HG02970 (cell line): ENCODE results near the gene COL20A1.

Source experiments
- ATAC-seq: cut with Tn5 transposase; IDR thresholded peaks from one replicate; pipeline ENCODE4 v1.9.1; 2021; ENCODE audit warnings: mild to moderate bottlenecking, moderate library complexity, moderate number of reproducible peaks; ENCODE audit not compliant: unreplicated experiment, low FRiP score

The COL20A1 gene

DNA sequence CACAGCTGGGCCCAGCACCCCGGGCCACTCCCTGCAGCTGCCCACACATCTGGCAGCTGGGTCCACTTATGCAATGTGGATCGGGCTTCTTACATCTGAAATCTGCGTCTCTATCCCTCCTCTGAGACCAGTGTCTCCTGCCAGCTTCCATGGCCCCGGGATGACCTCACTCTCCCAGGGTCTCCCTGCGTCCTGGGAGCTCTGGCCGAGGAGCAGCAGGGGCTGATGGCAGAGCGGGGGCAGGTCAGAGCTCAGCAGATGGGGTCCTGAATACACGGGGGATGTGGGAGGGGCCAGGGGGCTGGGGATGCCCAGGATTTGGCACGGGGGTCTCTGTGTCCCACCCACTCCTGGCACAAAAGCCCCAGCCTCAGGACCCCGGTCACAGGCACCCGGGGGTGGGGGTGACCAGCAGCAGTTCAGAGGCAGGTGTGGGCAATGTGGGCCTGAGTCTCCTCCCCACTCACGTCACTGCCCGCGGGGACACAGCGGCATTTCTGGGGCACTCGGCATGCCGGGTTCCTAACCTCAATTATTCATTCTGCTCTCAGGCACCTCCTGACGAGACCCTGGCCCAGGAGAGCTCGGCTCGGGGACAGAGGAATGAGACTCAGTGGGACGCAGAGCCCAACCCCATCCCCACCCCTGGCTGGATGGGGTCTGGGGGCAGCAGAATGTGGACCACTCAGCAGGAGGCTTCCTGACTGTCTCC, 51.8 kb downstream of the COL20A1 start:
- no peak for ATAC-seq

DNA sequence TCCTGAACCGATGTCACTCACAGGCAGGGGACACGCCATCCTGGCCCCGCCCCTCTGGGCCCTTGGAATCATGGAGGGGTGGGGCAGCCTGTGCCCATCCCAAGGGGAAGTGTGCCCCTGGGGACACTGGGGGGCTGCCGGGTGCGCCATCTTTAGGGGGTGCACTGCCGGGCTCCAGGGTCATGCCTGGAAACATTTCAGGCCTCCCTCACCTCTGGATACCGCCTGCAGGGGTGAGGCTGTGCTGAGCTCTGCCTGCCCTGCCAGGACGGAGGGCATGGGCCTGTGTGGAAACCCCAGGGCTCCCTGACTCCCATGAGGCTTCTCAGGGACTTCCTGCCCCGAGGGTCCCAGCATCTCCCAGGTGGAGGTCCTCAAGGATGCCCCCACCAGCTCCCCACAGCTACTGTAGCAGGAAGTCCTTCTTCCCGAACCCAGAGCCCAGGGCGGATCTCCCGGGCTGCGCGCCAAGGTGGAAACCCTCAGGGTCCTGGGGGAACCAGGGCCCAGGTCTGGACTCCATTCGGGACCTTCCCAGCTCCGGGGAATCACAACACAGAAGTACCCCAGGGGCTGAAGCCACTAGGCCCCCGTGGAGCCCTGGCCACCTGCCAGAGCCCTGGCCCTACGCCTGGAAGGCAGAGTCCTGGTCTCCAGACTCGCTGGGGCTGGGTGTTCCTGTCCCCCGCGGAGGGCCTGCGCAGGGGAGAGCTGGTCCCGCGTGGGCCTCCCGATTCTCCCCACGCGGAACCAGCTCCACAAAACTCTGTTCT, 52.5 kb downstream of the COL20A1 start:
- ATAC-seq = no peak

DNA sequence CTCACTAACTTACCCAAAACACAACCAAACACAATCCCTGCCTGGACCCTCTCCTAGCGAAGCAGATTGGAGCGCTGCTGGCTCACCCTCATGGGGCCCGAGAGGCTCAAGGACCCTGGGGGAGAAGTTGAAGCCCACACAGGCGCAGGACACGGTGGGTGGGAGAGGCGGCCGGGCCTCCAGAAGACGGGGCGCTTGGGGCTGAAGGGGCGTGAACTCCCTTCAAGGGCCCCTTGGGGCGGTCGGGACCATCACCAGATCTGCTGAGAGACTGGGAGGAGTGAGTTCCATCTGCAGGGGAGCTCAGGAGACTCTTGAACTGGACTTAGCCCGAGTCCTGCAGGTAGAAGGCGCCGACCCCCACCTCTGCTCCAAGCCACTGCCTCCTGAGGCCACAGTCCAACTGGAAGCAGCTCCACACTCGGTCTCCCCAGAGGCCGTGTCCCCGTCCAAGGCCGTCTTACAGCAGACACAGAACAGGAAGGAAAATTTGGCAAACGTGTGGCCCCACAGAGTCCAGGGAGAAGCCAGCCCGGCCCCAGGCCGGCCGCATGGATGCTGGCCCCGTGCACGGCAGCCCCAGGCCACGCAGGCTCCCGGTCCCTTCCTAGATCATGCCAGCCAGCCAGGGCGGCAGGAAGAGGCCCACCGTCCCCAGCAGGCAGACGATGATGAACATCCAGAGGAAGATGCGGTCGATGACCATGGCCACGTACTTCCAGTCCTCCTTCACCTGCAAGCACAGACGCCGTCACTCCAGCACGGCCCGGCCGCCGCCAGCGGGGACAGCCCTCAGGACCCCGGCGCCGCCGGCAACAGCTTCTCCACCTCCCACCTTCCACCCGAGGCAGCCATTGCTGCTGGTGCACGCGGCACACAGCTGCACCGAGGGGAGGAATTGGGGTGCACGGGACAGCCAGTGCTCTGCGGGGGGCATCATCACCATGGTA, 53.4 kb downstream of the COL20A1 start:
- ATAC-seq = no peak

DNA sequence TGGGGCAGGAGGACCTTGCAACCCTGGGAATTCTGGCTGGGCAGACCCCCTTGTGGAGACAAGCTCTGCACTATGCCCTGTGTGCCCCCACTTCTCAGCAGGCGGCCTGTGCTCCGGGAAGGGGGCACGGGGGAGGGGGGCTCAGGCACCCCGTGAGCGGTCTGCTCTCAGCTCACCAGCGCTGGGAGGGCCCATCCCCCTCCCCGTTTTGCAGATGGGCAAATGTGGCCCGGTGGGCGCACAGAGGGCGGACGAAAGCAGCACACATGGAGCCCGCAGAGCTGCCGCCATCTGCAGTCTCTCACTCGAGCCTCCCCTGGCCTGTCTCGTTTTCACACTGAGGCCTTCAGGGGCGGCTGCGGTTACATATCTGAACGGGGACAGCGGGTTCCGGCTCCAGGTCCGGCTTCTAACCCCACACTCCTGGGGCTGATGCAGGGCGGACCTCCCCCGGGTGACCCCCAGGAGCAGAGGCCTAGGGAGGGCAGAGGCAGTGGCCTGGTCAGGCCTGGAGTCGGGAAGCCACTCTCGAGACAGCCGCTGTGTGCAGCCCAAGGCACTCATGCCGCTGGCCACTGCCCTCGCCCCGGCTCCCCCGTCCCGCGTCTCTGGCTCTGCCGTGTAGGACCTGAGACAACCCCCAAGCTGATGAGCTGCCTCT, 54.2 kb downstream of the COL20A1 start:
- no peak for ATAC-seq

DNA sequence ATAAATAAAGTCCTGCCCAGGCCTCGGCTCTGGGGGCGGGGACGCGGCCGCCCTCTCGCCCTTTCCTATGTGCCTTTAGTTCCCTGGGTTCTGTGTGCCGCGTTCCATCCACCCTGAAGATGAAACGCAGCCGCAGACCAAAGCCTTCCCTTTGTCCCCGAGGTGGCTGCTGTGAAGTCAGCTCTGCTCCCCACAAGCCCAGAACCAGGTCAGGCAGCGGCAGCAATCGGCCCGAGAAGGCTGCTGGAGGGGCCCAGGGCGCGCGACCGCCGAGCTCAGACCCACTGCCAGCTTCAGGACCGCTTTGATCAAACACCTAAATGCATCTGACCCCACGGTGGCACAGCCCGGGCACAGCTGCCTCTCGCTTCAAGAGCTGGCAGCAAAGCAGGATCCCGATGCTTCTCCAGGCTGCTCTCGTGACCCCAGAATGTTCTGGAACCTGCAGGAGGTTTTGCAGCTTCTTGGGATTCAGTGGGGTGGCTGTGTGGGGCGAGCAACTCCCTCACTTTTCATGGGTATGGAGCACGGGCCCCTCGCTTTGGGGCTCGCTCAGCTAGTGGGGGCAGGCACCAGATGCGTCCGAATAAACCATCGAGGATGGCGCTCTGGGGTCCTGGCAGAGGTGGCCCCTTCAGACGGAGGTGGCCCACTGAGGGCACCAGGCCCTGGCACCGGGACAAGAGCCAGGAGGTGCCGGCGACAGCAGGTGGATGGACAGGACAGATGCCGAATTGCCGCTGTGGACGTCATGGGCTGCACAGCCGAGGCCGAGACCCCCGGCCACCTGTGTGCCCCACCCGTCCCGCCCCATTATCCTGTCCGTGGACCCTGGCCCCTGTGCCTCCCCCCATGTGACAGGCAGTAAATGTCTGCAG, 55.2 kb downstream of the COL20A1 start:
- ATAC-seq = no peak

DNA sequence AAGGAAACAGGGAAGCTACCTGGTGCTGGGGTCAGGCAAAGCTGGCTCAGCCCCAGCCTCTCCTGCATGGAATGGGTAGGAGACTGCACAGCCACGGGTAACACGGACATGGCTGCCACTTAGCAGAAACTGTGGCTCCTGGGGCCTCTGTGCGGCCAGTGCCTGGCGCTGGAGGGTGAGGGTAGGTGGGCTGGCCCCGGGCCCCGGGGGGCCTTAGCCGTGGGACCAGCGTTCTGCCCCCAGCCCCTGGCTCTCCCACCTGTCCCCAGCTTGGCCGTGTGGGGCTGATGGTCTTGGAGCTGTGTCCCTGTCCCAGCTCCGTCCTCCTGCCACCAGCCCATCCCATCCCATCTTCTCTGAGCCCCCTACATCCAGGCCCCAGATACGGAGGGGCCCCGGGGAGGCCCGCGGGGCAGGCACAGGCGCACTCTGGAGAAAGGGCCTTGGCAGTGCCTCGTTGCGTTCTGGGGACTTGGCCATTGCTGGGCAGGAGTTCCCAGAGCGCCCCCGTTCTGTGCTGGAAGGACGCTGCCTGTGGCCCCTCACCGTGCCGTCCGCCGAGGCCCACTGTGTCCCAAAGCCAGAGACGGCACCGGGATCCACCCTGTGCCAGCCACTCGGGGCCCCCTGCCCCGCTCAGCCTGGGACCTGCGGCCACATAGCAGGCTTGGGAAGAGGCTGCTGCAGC, 56.0 kb downstream of the COL20A1 start:
- no peak for ATAC-seq

DNA sequence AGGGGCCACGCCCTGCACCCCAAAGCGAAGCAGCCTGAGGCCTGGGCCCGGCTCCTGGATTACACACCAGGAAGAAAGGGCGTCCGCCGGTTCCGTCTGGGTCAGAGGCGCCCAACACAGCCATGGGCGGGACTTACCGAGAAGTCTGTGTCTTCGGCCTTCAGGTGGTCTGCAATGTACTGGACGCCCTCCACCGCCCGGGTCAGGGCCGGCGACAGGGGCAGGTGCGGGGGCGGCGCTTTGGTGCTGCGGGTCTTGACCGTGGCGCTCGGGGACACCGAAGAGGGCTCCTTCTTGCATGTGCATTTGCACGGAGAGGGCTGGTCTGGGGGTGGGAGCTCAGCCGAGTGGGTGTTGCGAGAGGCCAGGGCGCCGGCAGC, 56.5 kb downstream of the COL20A1 start:
- no peak for ATAC-seq

DNA sequence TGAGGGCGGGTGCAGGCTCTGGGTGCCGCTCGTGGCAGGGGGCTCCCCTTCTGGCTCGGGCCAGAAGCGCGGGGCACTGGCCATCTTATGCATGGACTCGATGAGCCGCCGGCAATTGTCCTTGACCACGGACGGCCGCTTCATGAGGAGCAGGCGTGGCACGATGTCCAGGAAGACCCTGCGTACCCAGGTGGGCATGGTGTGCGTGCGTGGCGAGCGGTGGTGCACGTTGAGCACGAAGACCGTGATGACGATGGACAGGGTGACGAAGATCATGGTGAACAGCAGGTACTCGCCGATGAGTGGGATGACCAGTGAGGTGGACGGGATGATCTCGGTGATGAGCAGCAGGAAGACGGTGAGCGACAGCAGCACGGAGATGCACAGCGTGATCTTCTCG, 57.2 kb downstream of the COL20A1 start:
- no peak for ATAC-seq

DNA sequence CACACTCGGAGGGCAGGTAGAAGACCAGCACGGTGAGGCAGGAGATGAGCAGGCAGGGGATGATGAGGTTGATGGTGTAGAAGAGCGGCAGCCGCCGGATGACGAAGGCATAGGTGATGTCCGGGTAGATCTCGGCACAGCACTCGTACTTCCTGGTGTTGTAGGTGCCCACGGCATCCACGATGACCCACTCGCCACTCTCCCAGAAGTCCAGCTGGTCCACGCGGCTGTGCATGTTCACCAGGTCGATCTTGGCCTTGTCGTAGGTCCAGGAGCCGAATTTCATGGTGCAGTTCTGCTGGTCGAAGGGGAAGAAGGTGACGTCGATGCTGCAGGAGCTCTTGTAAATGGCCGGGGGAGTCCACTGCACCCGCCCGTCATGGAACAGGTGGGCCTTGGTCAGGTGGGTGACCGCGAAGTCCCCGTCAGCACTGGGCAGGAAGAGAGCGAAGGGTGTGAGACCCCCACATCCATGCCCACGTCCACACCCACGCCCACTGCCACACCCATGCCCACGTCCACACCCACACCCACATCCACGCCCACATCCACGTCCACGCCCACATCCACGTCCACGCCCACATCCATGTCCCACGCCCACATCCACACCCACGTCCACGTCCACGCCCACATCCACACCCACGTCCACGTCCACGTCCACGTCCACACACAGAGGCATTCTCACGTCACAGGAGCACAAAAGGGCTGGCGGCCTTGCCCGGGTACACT, 57.8 kb downstream of the COL20A1 start:
- ATAC-seq = no peak

DNA sequence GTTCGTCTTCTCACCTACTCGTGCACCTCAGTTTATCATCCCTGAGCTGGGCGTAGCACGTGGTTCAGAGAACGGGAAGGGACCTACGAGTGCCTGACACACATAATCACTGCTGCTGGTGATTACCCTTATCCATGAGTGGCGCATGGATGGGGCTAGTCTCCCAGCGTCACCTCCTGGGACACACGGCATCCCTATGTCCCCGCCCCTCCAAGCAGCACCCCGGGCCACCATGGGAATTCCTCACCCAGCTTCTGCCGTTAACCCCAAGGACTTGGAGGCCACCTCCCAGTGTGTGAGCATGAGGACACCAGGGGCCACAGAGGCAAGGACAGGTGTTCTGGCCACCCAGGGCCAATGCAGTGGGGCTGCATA, 58.3 kb downstream of the COL20A1 start:
- no peak for ATAC-seq

DNA sequence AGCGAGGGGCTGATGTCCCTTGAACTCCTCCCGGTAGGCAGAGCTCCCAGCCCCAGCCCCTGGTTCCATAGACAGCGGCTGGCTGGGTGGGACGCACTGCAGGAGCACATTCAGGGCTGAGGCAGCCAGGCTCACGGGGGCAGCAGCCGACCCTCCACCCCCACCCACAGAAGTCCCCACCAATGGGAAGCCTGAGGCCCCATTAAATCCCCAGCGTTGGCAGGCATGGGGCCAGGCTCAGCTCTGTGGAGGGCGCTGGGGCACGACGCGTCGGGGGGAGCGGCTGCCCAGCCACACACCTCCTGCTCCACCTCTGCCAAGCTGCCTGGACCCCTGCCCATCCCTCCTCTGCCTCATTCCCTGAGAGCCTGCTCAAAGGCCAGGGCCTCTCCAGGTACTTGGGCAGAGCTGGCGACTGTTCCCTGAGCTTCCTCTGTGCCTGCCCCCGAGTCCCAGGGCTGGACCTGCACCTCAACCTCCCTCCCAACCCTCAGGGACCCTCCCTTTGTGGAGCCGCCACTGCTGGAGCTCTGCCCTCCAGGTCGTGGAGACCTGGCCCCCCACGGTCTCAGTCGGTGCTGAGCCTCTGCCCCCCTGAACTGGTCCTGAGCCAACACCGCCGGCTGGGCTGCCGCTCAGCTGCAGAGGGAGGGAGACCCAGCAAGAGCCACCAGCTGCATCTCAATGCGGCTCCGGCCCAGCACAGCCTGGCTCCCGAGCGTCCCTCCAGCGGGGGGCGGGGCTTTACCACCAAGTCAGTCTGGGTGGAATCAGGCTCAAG, 59.0 kb downstream of the COL20A1 start:
- ATAC-seq = no peak

DNA sequence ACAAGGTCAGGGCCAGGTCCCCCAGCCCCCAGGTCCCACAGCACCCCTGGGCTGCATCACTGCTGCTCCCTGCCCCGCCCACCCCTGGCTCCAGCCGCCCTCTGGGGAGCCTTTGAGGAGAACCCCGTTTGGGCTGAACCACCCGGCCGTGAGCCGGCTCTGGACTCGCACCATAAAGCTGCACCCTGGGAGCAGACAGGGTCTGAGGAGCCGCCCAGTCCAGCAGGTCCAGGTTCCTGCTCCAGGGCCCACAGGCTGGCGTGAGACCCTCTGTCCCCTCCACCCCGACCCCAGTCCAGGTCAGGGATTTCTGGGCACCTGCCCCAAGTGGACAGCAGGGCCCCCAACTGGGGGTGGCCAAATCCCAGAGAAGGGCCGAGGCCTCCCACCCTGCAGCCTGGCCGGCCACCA, 59.8 kb downstream of the COL20A1 start:
- ATAC-seq = no peak

DNA sequence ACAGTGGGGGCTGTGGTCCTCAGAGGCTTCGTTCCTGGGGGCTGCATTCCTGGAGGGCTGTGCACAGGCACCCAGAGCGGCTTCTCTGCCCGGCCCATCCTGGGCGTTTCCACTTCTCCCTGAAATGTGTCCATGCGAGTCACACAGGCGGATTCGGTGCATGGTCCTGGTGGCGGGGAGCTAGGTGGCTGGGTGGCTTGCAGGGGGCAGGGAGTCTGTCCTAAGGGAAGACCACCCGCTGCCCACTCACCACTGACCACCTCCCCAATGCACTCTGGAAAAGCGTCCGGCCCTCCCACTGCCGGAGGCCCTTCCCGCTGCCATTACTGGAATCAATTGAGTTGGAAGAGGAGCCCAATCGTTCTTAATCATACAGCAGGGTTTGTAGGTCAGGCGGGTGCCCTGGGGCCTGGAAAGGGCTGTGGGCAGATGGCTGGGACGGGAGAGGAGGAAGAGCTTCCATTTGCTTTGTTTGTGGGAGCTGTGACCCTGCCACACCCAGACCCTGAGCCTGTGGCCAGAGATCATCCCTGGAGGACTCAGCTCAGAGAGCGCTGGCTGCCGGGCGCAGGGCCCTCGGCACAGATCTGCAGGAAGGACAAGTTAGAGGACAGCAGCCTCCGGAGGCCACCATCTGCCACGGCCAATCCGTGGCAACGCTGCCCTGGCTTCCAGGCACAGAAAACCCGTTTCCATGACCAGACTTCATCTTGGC, 61.8 kb downstream of the COL20A1 start:
- ATAC-seq = no peak

DNA sequence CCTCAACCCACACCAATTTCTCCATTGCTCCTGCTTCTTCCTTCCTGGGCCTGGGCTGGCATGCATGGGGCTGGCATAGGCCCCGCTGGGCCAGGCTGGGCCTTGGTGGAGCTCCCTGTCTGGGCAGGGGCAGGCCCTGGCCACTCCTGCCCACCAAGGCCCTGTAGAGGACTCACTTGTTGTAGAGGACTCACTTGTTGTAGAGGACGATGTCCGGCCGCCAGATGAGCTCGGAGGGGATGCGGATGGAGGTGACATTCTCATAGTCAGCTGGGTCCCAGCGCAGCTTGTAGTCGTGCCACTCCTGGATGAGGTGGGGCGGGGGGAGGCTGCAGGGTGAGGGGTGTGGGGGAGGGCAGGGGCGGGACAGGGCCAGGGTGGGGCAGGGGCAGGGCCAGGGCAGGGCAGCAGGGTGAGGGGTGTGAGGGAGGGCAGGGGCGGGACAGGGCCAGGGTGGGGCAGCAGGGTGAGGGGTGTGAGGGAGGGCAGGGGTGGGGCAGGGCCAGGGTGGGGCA, 62.9 kb downstream of the COL20A1 start:
- no peak for ATAC-seq

DNA sequence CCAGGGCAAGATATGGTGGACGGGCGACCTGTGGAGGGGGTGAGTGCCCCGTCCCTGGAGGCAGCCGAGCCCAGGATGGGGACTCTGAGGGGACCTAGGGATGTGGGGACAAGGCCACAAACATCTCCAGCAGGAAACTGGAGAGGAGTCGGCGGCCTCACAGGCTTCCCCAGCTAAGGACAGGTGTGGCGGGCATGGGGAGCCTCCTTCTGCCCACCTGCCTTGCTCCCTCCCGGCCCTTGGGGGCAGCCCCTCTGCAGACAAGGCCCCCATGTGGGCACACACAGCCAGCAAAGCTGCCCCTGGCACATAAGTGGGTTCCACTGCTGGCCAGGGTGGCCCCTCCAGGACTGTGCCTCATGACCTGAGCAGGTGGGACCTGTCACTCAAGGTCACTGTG, 63.5 kb downstream of the COL20A1 start:
- no peak for ATAC-seq

DNA sequence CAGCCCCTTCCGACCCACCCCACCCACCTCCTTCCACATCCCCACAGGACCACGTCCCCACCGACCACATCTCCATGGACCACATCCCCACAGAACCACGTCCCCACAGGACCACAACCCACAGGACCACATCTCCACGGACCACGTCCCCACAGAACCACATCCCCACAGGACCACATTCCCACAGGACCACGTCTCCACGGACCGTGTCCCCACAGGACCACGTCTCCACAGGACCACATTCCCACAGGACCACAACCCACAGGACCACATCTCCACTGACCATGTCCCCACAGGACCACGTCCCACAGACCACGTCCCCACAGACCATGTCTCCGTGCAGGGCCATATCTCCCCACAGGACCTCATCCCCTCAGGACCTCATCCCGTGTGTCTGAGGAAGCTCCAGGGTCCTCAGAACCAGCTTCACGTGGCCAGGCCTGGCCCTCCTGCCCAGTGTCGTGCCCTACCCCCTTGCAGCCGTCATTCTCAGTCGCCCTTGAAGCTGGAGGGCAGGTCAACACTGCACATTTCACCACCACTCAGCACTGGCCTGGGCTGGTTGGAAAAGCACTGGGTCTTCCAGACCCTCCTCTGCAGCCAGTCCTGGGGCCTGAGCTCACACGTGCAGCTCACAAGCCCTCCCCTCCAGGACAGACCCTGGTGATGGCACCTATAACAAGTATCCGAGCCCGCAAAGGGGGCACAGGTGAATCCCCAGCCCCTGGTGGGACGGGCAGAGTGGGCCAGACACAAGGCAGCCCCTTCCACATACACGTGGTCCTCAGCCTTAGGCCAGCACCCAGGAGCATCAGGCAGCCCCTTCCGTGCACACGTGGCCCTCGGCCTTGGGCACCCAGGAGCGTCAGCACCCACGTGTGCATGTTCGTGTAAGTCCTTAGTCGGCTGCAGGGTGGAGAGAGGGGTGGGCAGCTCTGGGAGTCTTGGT, 64.2 kb downstream of the COL20A1 start:
- ATAC-seq = no peak
